Tibial nerve (tissue), 4 donors: ENCODE results near the gene CEP78. TPM values are rescaled to one million over a fixed set of nuclear protein-coding genes. Genes with fewer than 3 reads are reported as not detected.

Source experiments
- DNase-seq, 2 donors: peaks; one replicate each; pipeline ENCODE4 v3.0.0-alpha.2; 2019; ENCODE audit warnings: low spot score in 2 of 2
- H3K27ac ChIP-seq, 4 donors: fragments of 200-600 bp; sonication (generic) in 3 of 4; one replicate each; pipeline ENCODE4 v1.5.1; 2017 to 2019; ENCODE audit warnings: mild to moderate bottlenecking in 1 of 4
- H3K27me3 ChIP-seq, 2 donors: fragments of 200-600 bp; sonication (generic) in 1 of 2; one replicate each; pipeline versions ENCODE4 v1.5.1 to v1.6.0; 2017 to 2019
- H3K36me3 ChIP-seq, 3 donors: fragments of 200-600 bp; sonication (generic); one replicate each; pipeline ENCODE4 v1.5.1; 2018 to 2019
- H3K4me1 ChIP-seq, 4 donors: fragments of 200-600 bp; sonication (generic) in 3 of 4; one replicate each; pipeline ENCODE4 v1.5.1; 2017 to 2019
- H3K4me3 ChIP-seq, 4 donors: fragments of 200-600 bp; sonication (generic) in 3 of 4; one replicate each; pipeline ENCODE4 v1.5.1; 2017 to 2019; ENCODE audit warnings: mild to moderate bottlenecking in 1 of 4, moderate library complexity in 1 of 4
- H3K9me3 ChIP-seq, 4 donors: fragments of 200-600 bp; sonication (generic) in 3 of 4; one replicate each; pipeline ENCODE4 v1.5.1; 2017 to 2019
- EP300 ChIP-seq, 2 donors: sonication (generic); formaldehyde crosslinking; IDR thresholded peaks; one replicate each; pipeline ENCODE4 v1.6.1; 2017; ENCODE audit warnings: antibody characterized with exemption in 2 of 2, mild to moderate bottlenecking in 1 of 2
- POLR2A ChIP-seq, 2 donors: fragments of 450-650 bp; IDR thresholded peaks; one replicate each; pipeline ENCODE4 v1.6.1; 2017; ENCODE audit warnings: antibody characterized with exemption in 2 of 2, mild to moderate bottlenecking in 2 of 2, moderate library complexity in 2 of 2
- WGBS, 2 donors: methylation state at CpG; one replicate each; pipeline ENCODE4 v1.1.5; 2018; 5-methylcytosine and 5-hydroxymethylcytosine counted together
- total RNA-seq, 4 donors: library from RNA; depleted of rRNA; stranded (reverse); fragments of >200 nt; gene quantifications; one replicate each; pipeline ENCODE4 v1.1.0, GENCODE V29; 2016
- TF ChIP-seq, protein P1 (sequence below), 5 experiments: fragments of 200-600 bp in 3 of 5; fragments of 450-650 bp in 2 of 5; sonication (generic) in 3 of 5; IDR thresholded peaks; one replicate each; pipeline ENCODE4 v1.5.1; 2016 to 2019; ENCODE audit warnings: antibody characterized with exemption in 5 of 5, mild to moderate bottlenecking in 3 of 5, moderate library complexity in 2 of 5

Gene CEP78
- total RNA-seq, 4 donors from 2014 or later = 8.8 to 21.3 (median 13.3) TPM

DNA sequence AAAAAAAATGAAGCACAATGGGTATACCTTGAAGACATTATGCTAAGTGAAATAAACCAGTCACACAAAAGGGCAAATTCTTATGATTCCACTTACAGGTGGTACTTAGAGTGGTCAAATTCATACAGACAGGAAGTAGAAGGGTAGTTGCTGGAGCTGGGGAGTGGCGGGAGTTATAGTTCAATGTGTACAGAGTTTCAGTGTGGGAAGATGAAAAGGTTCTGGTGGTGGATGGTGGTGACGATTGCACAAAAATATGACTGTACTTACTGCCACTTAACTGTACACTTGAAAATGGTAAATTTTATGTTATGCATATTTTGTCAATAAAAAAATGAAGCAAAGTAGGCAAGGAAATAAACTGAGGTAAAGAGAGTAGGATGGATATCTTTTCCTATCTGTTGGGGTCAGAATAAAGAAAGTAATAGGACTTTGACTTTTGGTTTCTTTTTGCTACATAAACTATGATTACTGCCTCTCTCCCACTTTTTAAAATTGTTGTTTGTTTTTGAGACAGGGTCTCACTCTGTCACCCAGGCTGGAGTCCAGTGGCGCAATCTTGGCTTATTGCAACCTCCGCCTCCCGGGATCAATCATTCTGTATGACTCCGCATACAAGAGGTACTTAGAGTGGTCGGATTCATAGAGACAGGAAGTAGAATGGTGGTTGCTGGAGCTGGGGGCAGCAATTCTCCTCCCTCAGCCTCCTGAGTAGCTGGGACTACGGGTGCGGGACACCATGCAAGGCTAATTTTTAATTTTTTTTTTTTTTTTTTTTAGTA lies 57.0 kb downstream of the CEP78 start:
- Histone ChIP-seq H3K4me3 (no peak overlapping the region), H3K27me3 (no peaks in the 10 kb centered on the region), H3K36me3 (no peaks in the 10 kb centered on the region), H3K27ac (no peak overlapping the region), H3K9me3 (no peaks in the 10 kb centered on the region), H3K4me1 (peaks cover 0 to 24% (median 5%) of the 10 kb centered on the region in 4 donors)
- WGBS, 2 donors = 91% methylated on average over 9 of the region's 9 CpGs
- DNase-seq = no peak
- TF ChIP-seq POLR2A (IDR thresholded peaks at IDR 0.05) (no peak), EP300 (IDR thresholded peaks at IDR 0.05) (no peak)
- TF ChIP-seq, protein P1, sequence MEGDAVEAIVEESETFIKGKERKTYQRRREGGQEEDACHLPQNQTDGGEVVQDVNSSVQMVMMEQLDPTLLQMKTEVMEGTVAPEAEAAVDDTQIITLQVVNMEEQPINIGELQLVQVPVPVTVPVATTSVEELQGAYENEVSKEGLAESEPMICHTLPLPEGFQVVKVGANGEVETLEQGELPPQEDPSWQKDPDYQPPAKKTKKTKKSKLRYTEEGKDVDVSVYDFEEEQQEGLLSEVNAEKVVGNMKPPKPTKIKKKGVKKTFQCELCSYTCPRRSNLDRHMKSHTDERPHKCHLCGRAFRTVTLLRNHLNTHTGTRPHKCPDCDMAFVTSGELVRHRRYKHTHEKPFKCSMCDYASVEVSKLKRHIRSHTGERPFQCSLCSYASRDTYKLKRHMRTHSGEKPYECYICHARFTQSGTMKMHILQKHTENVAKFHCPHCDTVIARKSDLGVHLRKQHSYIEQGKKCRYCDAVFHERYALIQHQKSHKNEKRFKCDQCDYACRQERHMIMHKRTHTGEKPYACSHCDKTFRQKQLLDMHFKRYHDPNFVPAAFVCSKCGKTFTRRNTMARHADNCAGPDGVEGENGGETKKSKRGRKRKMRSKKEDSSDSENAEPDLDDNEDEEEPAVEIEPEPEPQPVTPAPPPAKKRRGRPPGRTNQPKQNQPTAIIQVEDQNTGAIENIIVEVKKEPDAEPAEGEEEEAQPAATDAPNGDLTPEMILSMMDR (IDR thresholded peaks at IDR 0.05) = no peak

DNA sequence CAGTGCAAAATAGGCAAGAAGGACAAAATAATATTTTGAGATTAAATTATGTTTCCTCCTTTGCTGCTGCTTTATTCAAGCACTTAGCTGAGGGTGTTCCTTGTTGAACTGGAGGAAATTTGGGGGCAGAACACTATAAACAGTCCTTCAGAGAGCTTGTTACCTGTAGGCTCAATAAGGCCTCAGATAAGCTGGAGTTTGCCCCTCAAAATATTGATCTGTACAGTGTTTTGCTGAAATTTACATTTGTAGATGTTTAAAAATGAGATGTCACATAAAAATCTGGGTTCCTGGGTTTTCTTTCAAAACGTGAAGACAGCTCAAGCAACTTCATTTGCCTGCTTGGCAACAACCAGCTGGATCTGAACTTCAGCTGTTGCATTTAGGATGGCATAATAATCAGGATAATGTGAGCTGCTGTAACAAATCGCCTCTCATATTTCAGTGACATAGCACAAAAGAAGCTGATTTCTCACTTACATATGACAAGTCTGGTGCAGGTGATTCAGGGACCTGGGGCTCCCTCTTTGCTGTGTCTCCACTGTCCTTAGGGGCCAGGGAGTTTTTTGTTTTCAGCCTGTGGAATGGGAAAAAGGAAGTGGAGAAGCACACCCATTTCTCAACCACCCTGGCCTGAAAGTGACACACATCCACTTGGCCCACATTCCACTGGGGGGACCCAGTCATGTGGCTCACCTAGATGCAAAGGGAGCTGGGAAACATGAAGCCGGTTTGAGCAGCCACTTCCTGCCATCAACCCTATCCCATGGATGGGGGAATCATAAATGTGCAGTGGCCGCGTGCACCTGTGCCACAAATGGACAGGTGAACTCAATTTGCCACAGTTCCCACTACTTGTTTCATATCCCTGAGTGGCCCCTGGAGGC lies 58.7 kb downstream of the CEP78 start:
- H3K9me3 ChIP-seq = no peaks in the 10 kb centered on the region
- WGBS, 2 donors = 85 to 89% methylated on average over 5 of the region's 5 CpGs
- no peak for DNase-seq
- TF ChIP-seq, protein P1 (IDR thresholded peaks at IDR 0.05) = no peak
- TF ChIP-seq EP300 (IDR thresholded peaks at IDR 0.05) (no peak), POLR2A (IDR thresholded peaks at IDR 0.05) (no peak)
- no peak overlapping the region for H3K4me3 ChIP-seq
- no peak overlapping the region for H3K27ac ChIP-seq
- no peaks in the 10 kb centered on the region for H3K36me3 ChIP-seq
- no peaks in the 10 kb centered on the region for H3K27me3 ChIP-seq
- H3K4me1 ChIP-seq = peaks cover 0 to 34% (median 8%) of the 10 kb centered on the region in 4 donors

DNA sequence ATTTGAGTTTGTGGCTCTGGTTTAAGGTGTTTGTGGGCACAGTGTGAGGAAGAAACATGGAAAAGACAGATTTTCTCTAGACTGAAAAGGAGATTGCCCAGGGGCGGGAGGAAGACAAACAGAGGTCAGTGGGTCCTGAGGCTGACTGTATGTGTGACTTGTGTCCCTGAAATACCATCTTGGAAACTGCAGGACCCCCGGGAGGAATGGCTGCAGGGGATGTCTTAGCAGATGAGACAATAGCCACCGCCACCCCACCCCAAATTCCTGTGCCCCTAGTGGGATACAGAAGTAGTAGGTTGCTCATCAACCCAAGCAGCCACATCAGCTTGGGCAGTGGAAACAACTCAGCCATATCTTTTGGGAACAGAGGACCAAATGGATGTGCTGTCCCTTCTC lies 59.3 kb downstream of the CEP78 start:
- Histone ChIP-seq H3K4me1 (peaks cover 0 to 34% (median 8%) of the 10 kb centered on the region in 4 donors), H3K27me3 (peaks cover 0 to 3% of the 10 kb centered on the region in 2 donors), H3K36me3 (no peaks in the 10 kb centered on the region), H3K9me3 (no peaks in the 10 kb centered on the region), H3K27ac (no peak overlapping the region), H3K4me3 (no peak overlapping the region)
- TF ChIP-seq, protein P1 (IDR thresholded peaks at IDR 0.05) = no peak
- TF ChIP-seq POLR2A (IDR thresholded peaks at IDR 0.05) (no peak), EP300 (IDR thresholded peaks at IDR 0.05) (no peak)
- DNase-seq = no peak
- WGBS, 2 donors = 80 to 82% methylated on average over 3 of the region's 3 CpGs

DNA sequence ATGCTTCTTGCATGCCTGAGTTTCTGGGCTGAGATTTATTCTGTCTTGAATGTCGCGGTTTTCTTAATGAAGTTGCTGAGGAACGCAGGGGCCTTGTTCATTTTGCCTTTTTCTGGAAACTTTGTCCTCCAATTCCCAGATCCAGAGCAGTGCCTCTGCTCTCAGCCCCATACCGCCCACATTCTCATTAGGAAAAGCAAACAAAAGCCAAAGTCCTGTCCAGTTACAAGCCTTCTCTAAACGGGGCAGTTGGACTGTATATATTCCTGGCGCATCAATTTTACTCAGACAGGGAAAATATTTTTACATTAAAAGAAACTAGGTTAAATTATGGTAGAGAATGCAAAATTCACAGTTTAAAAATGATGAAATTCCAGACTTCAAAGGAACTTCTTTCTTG lies 59.9 kb downstream of the CEP78 start:
- peaks cover 0 to 34% (median 8%) of the 10 kb centered on the region in 4 donors for H3K4me1 ChIP-seq
- no peak for DNase-seq
- H3K4me3 ChIP-seq = peak overlapping the region in 2 of 4 donors; percentile 40 to 68
- peak overlapping the region in 2 of 4 donors; percentile 39 to 74 for H3K27ac ChIP-seq
- 32 to 42% methylated on average over 6 of the region's 6 CpGs for WGBS, 2 donors
- H3K27me3 ChIP-seq = peaks cover 0 to 6% of the 10 kb centered on the region in 2 donors
- H3K36me3 ChIP-seq = no peaks in the 10 kb centered on the region
- H3K9me3 ChIP-seq = no peaks in the 10 kb centered on the region
- TF ChIP-seq EP300 (IDR thresholded peaks at IDR 0.05) = no peak
- TF ChIP-seq POLR2A (IDR thresholded peaks at IDR 0.05) = no peak
- TF ChIP-seq, protein P1 (IDR thresholded peaks at IDR 0.05) = no peak
